Cardiac muscle cell (in vitro differentiated cells and primary cell): Measurements from ENCODE around the gene G3BP1. TPM values are rescaled to one million over a fixed set of nuclear protein-coding genes. Genes with fewer than 3 reads are reported as not detected.
A peak's percentile ranks its signal among the peaks of the same experiment; 100 is the strongest.
"Not testable (repeated sequence)": the region's sequence is repeated elsewhere in the genome, so short reads cannot be mapped to it uniquely, and the experiment has no call there.

Experiments used
- DNase-seq, 2 donors: peaks; one replicate each; pipeline versions ENCODE4 v3.0.0 to v3.0.0-alpha.2; 2010 to 2017; ENCODE audit warnings: low read depth in 1 of 2, low spot score in 1 of 2
- H3K27ac ChIP-seq: fragments of 200-600 bp; sonication (generic); 2 replicates; pipeline ENCODE4 v1.5.1; 2016
- H3K27me3 ChIP-seq: fragments of 200-600 bp; sonication (generic); 2 replicates; pipeline ENCODE4 v1.6.0; 2016; ENCODE audit warnings: control low read depth
- H3K36me3 ChIP-seq: fragments of 200-600 bp; sonication (generic); 2 replicates; pipeline ENCODE4 v1.5.1; 2016; ENCODE audit warnings: control low read depth
- H3K4me1 ChIP-seq: fragments of 200-600 bp; sonication (generic); 2 replicates; pipeline ENCODE4 v1.8.1; 2017; ENCODE audit warnings: low read depth, mild to moderate bottlenecking, mixed run types
- H3K4me3 ChIP-seq: fragments of 200-600 bp; sonication (generic); 2 replicates; pipeline ENCODE4 v1.5.1; 2016; ENCODE audit warnings: mild to moderate bottlenecking
- H3K9me3 ChIP-seq: fragments of 200-600 bp; sonication (generic); 2 replicates; pipeline ENCODE4 v1.5.1; 2017; ENCODE audit warnings: low read depth, mild to moderate bottlenecking, control low read depth
- polyA plus RNA-seq: library from polyadenylated mRNA; unstranded; fragments of >200 nt; fragmentation: Nextera tagmentation; extraction: Ambion mirVana; gene quantifications from 2 replicates; pipeline ENCODE4 v1.2.1, GENCODE V29; 2016
- total RNA-seq: library from RNA; depleted of rRNA; stranded (reverse); fragments of >200 nt; gene quantifications from 2 replicates; pipeline ENCODE4 v1.2.3, GENCODE V29; 2016
- TF ChIP-seq, protein P1 (sequence below): IDR thresholded peaks from 2 replicates; pipeline ENCODE4 v1.5.1; 2012; ENCODE audit warnings: low read depth, mild to moderate bottlenecking, low read length

The G3BP1 gene
- total and polyA plus RNA-seq, 2 experiments from 2014 or later: 97.0 to 105 TPM

GRCh38 chr5:151775025-151775606, 3.4 kb downstream of the G3BP1 start:
- TF ChIP-seq, protein P1, sequence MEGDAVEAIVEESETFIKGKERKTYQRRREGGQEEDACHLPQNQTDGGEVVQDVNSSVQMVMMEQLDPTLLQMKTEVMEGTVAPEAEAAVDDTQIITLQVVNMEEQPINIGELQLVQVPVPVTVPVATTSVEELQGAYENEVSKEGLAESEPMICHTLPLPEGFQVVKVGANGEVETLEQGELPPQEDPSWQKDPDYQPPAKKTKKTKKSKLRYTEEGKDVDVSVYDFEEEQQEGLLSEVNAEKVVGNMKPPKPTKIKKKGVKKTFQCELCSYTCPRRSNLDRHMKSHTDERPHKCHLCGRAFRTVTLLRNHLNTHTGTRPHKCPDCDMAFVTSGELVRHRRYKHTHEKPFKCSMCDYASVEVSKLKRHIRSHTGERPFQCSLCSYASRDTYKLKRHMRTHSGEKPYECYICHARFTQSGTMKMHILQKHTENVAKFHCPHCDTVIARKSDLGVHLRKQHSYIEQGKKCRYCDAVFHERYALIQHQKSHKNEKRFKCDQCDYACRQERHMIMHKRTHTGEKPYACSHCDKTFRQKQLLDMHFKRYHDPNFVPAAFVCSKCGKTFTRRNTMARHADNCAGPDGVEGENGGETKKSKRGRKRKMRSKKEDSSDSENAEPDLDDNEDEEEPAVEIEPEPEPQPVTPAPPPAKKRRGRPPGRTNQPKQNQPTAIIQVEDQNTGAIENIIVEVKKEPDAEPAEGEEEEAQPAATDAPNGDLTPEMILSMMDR: no peak
- peak overlapping the region; percentile 10 for H3K4me3 ChIP-seq

DNA sequence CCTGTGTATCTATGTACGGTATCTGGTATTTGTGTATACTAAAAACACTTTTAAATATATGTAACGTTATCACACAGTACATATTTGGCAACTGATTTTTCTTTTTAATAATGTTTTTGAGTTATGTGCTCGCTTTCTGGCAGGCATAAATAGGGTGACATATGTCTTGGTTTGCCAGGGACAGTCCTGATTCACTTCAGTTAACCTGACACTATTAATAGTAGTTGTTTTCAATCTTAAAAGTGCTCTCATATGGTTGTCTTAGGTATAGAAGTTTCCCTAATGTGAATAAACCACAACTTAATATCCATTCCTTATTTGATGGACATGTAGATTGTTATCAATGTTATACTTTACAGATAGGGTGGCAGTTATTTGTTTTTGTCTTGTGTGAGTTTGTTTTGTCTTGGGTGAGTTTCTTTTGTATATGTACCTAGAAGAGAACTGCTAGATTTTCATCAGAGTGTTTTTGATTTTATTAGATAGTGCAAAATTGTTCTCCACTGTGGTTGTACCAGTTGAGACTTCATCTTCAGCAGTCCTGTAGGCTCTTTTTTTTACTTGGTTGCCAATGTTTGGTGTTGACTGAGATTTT, 7.9 kb downstream of the G3BP1 start:
- Histone ChIP-seq H3K27me3 (no peaks in the 10 kb centered on the region), H3K9me3 (no peaks in the 10 kb centered on the region), H3K27ac (no peak overlapping the region), H3K36me3 (peaks cover 6% of the 10 kb centered on the region), H3K4me3 (no peak overlapping the region), H3K4me1 (peaks cover 44% of the 10 kb centered on the region)
- TF ChIP-seq, protein P1: no peak
- DNase-seq: no peak

More at GRCh38 chr5:151775025-151775606, 3.4 kb downstream of the G3BP1 start:
- Histone ChIP-seq H3K9me3 (no peaks in the 10 kb centered on the region), H3K4me1 (peaks cover 45% of the 10 kb centered on the region), H3K27me3 (no peaks in the 10 kb centered on the region), H3K27ac (no peak overlapping the region), H3K36me3 (peaks cover 4% of the 10 kb centered on the region)
- DNase-seq: no peak

GRCh38 chr5:151780348-151780747, 8.6 kb downstream of the G3BP1 start:
- no peaks in the 10 kb centered on the region for H3K27me3 ChIP-seq

DNA sequence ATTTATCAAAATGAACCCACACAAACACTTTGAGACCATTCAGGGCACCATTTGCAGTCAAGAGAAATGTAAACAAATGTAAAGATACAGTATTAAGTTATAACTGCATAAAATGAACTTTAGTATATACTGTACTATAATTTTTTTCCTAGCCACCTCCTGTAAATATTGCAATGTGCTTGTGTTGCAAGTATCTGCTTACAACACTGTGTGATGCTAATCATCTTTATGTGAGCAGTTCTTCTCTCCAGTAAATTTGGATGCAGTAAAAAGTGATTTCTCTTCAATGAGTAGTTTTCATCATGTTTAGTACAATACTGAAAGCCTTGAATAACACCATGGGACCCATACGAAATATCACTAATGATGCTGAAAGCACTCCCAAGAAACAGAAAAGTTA, 9.4 kb downstream of the G3BP1 start:
- no peak overlapping the region for H3K4me3 ChIP-seq
- H3K27ac ChIP-seq: no peak overlapping the region
- no peaks in the 10 kb centered on the region for H3K9me3 ChIP-seq
- TF ChIP-seq, protein P1: no peak
- H3K4me1 ChIP-seq: peaks cover 31% of the 10 kb centered on the region
- no peaks in the 10 kb centered on the region for H3K27me3 ChIP-seq
- peaks cover 6% of the 10 kb centered on the region for H3K36me3 ChIP-seq
- peak in 1 of 2 donors; percentile 11 for DNase-seq

More at GRCh38 chr5:151780348-151780747, 8.6 kb downstream of the G3BP1 start:
- Histone ChIP-seq H3K4me3 (no peak overlapping the region), H3K9me3 (no peaks in the 10 kb centered on the region), H3K36me3 (peaks cover 6% of the 10 kb centered on the region), H3K4me1 (peaks cover 38% of the 10 kb centered on the region), H3K27ac (no peak overlapping the region)
- no peak for DNase-seq
- TF ChIP-seq, protein P1: no peak

DNA sequence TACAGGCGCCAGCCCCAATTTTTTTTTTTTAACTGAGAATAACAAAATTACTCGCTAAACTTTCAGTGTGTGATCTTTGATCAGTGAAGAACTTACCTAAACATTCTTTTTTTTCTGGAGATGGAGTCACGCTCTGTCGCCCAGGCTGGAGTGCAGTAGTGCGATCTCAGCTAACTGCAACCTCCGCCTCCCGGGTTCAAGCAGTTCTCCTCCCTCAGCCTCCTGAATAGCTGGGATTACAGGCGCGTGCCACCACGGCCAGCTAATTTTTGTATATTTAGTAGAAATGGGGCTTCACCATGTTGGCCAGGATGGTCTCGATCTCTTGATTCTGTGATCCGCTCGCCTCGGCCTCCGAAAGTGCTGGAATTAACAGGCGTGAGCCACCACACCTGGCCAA, 11.9 kb downstream of the G3BP1 start:
- peaks cover 31% of the 10 kb centered on the region for H3K4me1 ChIP-seq
- not testable (repeated sequence) for H3K27me3 ChIP-seq, DNase-seq, H3K36me3 ChIP-seq, H3K9me3 ChIP-seq, H3K4me3 ChIP-seq, H3K27ac ChIP-seq

- Histone ChIP-seq H3K9me3 (no peaks in the 10 kb centered on the region), H3K36me3 (peaks cover 2% of the 10 kb centered on the region), H3K4me3 (no peak overlapping the region), H3K4me1 (peaks cover 31% of the 10 kb centered on the region), H3K27ac (peak overlapping the region; percentile 22), H3K27me3 (no peaks in the 10 kb centered on the region)
- TF ChIP-seq, protein P1: no peak
- DNase-seq: peak in 1 of 2 donors; percentile 20
These were observed 12.4 kb downstream of the G3BP1 start for GRCh38 chr5:151784141-151784540.
